NOMO-1 treated with DMSO at 0.1 percent for 48 hours (cell line): ENCODE measurements around the gene RSPO3.

Experiments used
- DNase-seq: peaks from one replicate; lab custom pipeline; 2025; ENCODE audit not compliant: unreplicated experiment; lab: John Stamatoyannopoulos, UW

The RSPO3 gene

GRCh38 chr6:127110712-127111111 lies 7.8 kb upstream of the RSPO3 start:
- no peak for DNase-seq

- no peak for DNase-seq
Measured at GRCh38 chr6:127111526-127111925, 6.9 kb upstream of the RSPO3 start.

- no peak for DNase-seq
Measured at GRCh38 chr6:127114214-127114760, 4.2 kb upstream of the RSPO3 start.

- no peak for DNase-seq
Measured at GRCh38 chr6:127115084-127115655, 3.3 kb upstream of the RSPO3 start.

GRCh38 chr6:127115746-127116145 lies 2.7 kb upstream of the RSPO3 start:
- DNase-seq, result no peak

GRCh38 chr6:127117979-127118297 lies 533 bp upstream of the RSPO3 start:
- DNase-seq, result no peak

- DNase-seq, result no peak
Measured at GRCh38 chr6:127119102-127120022, 891 bp downstream of the RSPO3 start.

GRCh38 chr6:127120023-127120786 lies 1.7 kb downstream of the RSPO3 start:
- DNase-seq, result no peak

GRCh38 chr6:127120787-127121636 lies 2.5 kb downstream of the RSPO3 start:
- DNase-seq, result peak; percentile 85

GRCh38 chr6:127121637-127121960 lies 3.1 kb downstream of the RSPO3 start:
- no peak for DNase-seq

GRCh38 chr6:127124172-127124571 lies 5.7 kb downstream of the RSPO3 start:
- no peak for DNase-seq

- DNase-seq, result no peak
Measured at GRCh38 chr6:127124680-127125079, 6.2 kb downstream of the RSPO3 start.

GRCh38 chr6:127128066-127128465 lies 9.6 kb downstream of the RSPO3 start:
- DNase-seq, result no peak

GRCh38 chr6:127129251-127129650 lies 10.8 kb downstream of the RSPO3 start:
- DNase-seq, result no peak

GRCh38 chr6:127131275-127131674 lies 12.8 kb downstream of the RSPO3 start:
- no peak for DNase-seq

GRCh38 chr6:127131772-127132376 lies 13.4 kb downstream of the RSPO3 start:
- DNase-seq, result no peak

- DNase-seq, result no peak
Measured at GRCh38 chr6:127134136-127134535, 15.7 kb downstream of the RSPO3 start.

- no peak for DNase-seq
Measured at GRCh38 chr6:127136786-127137185, 18.3 kb downstream of the RSPO3 start.

- DNase-seq, result no peak
Measured at GRCh38 chr6:127146932-127147331, 28.5 kb downstream of the RSPO3 start.

- no peak for DNase-seq
Measured at GRCh38 chr6:127147534-127147933, 29.1 kb downstream of the RSPO3 start.
